Heart left ventricle (tissue), 13 donors: ENCODE data around the gene TSPAN11.

Source experiments
- POLR2A ChIP-seq, 2 donors: fragments of 450-650 bp; IDR thresholded peaks; one replicate each; pipeline ENCODE4 v1.6.1; 2017; ENCODE audit warnings: antibody characterized with exemption in 2 of 2, mild to moderate bottlenecking in 2 of 2, moderate library complexity in 2 of 2
- TF ChIP-seq, protein P1 (sequence below), 12 donors: fragments of 200-600 bp; sonication (generic) in 4 of 12; IDR thresholded peaks; one replicate each; pipeline versions ENCODE4 v1.5.0 to v1.8.0; 2018 to 2022; ENCODE audit warnings: antibody characterized with exemption in 12 of 12, mild to moderate bottlenecking in 5 of 12
- donor health status: ischemic (EF 13 %, LVEDD 7.1; RV severe dilation, severe dysfunction).
- donor health status: DM: no; HTN: yes; CAD: no.
- donor health status: DM: no; HTN: no; CAD: no.
- donor health status: ischemic (EF 25% LVEDD 6.9; RV normal size, moderate dysfunction).
- donor health status: ischemic (EF 25% LVEDD 5.7; RV mildly dilated, moderate dysfunction).
- donor health status: ischemic (EF 35%, LVEDD 5.7; RV mildly dilated, moderate dysfunction).
- donor health status: nonischemic (EF 11% LVEDD 7.7; RV severe dilation, severe dysfunction).
- donor health status: DM: yes; HTN: yes; CAD: no.
- donor health status: PGD.
- donor health status: ischemic (EF 29% LVEDD 5.4; RV normal size, mild dysfunction).
- donor health status: nonischemic (EF 23%, LVEDD 6.1; RV moderate dilation, normal function).

GRCh38 chr12:30887226-30887625 is 39.3 kb upstream of the TSPAN11 start:
- no peak for TF ChIP-seq POLR2A (IDR thresholded peaks at IDR 0.05)
- TF ChIP-seq, protein P1, sequence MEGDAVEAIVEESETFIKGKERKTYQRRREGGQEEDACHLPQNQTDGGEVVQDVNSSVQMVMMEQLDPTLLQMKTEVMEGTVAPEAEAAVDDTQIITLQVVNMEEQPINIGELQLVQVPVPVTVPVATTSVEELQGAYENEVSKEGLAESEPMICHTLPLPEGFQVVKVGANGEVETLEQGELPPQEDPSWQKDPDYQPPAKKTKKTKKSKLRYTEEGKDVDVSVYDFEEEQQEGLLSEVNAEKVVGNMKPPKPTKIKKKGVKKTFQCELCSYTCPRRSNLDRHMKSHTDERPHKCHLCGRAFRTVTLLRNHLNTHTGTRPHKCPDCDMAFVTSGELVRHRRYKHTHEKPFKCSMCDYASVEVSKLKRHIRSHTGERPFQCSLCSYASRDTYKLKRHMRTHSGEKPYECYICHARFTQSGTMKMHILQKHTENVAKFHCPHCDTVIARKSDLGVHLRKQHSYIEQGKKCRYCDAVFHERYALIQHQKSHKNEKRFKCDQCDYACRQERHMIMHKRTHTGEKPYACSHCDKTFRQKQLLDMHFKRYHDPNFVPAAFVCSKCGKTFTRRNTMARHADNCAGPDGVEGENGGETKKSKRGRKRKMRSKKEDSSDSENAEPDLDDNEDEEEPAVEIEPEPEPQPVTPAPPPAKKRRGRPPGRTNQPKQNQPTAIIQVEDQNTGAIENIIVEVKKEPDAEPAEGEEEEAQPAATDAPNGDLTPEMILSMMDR (IDR thresholded peaks at IDR 0.05): no peak
